ENCODE measurements around the gene CMTM5.
A peak's percentile ranks its signal among the peaks of the same experiment; 100 is the strongest.

Gene CMTM5

GRCh38 chr14:23339506-23340268 lies 37.2 kb upstream of the CMTM5 start:
- H3K27me3 ChIP-seq (ENCODE audit: low read depth, low read length) = no peaks in the 10 kb centered on the region; the same call in 1 of the 2 replicates
- no peaks in the 10 kb centered on the region for H4K20me1 ChIP-seq (ENCODE audit: insufficient read depth, low read length)
- H3K4me1 ChIP-seq (ENCODE audit: low read length) = no peaks in the 10 kb centered on the region
- no peak overlapping the region for H3K27ac ChIP-seq (ENCODE audit: low read length)
- no peaks in the 10 kb centered on the region for H3K36me3 ChIP-seq (replicated peaks; ENCODE audit: low read depth, low read length)
- TF ChIP-seq EZH2phosphoT487 (IDR thresholded peaks at IDR 0.05; ENCODE audit: low read depth) (no peak), CTCF (IDR thresholded peaks at IDR 0.05; ENCODE audit: low read depth, low read length) (no peak)
- no peaks in the 10 kb centered on the region for H3K79me2 ChIP-seq (ENCODE audit: low read length)
- no peak overlapping the region for H2AFZ ChIP-seq (ENCODE audit: low read depth, low read length)
- H3K4me2 ChIP-seq (ENCODE audit: low read length) = no peak overlapping the region
- peaks cover 19% of the 10 kb centered on the region for H3K9me3 ChIP-seq (ENCODE audit: insufficient read depth, low read length)
- no peak overlapping the region for H3K9ac ChIP-seq (ENCODE audit: low read length)
- H3K4me3 ChIP-seq (ENCODE audit: low read length) = no peak overlapping the region

- no peaks in the 10 kb centered on the region; the same call in 1 of the 2 replicates for H3K27me3 ChIP-seq (ENCODE audit: low read depth, low read length)
- H3K9me3 ChIP-seq (ENCODE audit: insufficient read depth, low read length) = peaks cover 14% of the 10 kb centered on the region; the same call in 1 of the 2 replicates
- no peaks in the 10 kb centered on the region for H3K36me3 ChIP-seq (replicated peaks; ENCODE audit: low read depth, low read length)
- H3K4me2 ChIP-seq (ENCODE audit: low read length) = no peak overlapping the region
- no peak overlapping the region for H3K9ac ChIP-seq (ENCODE audit: low read length)
- no peak overlapping the region for H3K4me3 ChIP-seq (ENCODE audit: low read length)
- H3K27ac ChIP-seq (ENCODE audit: low read length) = no peak overlapping the region
- no peak for TF ChIP-seq EZH2phosphoT487 (IDR thresholded peaks at IDR 0.05; ENCODE audit: low read depth)
- TF ChIP-seq CTCF (IDR thresholded peaks at IDR 0.05; ENCODE audit: low read depth, low read length) = no peak
- H2AFZ ChIP-seq (ENCODE audit: low read depth, low read length) = peak overlapping the region; percentile 12; the same call in 1 of the 2 replicates
- no peaks in the 10 kb centered on the region for H3K4me1 ChIP-seq (ENCODE audit: low read length)
- H3K79me2 ChIP-seq (ENCODE audit: low read length) = no peaks in the 10 kb centered on the region
- H4K20me1 ChIP-seq (ENCODE audit: insufficient read depth, low read length) = no peaks in the 10 kb centered on the region
Observed at GRCh38 chr14:23344481-23344880, 32.4 kb upstream of the CMTM5 start.

GRCh38 chr14:23345987-23346692 lies 30.7 kb upstream of the CMTM5 start:
- no peak overlapping the region for H2AFZ ChIP-seq (ENCODE audit: low read depth, low read length)
- 0 out of 2 replicates have a peak, but pooled peaks cover 2% of the 10 kb centered on the region for H3K9me3 ChIP-seq (ENCODE audit: insufficient read depth, low read length)
- H3K27ac ChIP-seq (ENCODE audit: low read length) = no peak overlapping the region
- no peak overlapping the region for H3K4me2 ChIP-seq (ENCODE audit: low read length)
- no peaks in the 10 kb centered on the region for H3K79me2 ChIP-seq (ENCODE audit: low read length)
- no peaks in the 10 kb centered on the region for H4K20me1 ChIP-seq (ENCODE audit: insufficient read depth, low read length)
- no peak overlapping the region for H3K4me3 ChIP-seq (ENCODE audit: low read length)
- TF ChIP-seq CTCF (IDR thresholded peaks at IDR 0.05; ENCODE audit: low read depth, low read length) = no peak
- no peak for TF ChIP-seq EZH2phosphoT487 (IDR thresholded peaks at IDR 0.05; ENCODE audit: low read depth)
- H3K9ac ChIP-seq (ENCODE audit: low read length) = no peak overlapping the region
- no peaks in the 10 kb centered on the region for H3K4me1 ChIP-seq (ENCODE audit: low read length)
- no peaks in the 10 kb centered on the region for H3K36me3 ChIP-seq (replicated peaks; ENCODE audit: low read depth, low read length)
- H3K27me3 ChIP-seq (ENCODE audit: low read depth, low read length) = no peaks in the 10 kb centered on the region; the same call in 1 of the 2 replicates

GRCh38 chr14:23346693-23347405 lies 30.0 kb upstream of the CMTM5 start:
- no peaks in the 10 kb centered on the region; the same call in 1 of the 2 replicates for H3K27me3 ChIP-seq (ENCODE audit: low read depth, low read length)
- no peak overlapping the region for H3K4me2 ChIP-seq (ENCODE audit: low read length)
- no peak for TF ChIP-seq EZH2phosphoT487 (IDR thresholded peaks at IDR 0.05; ENCODE audit: low read depth)
- no peak for TF ChIP-seq CTCF (IDR thresholded peaks at IDR 0.05; ENCODE audit: low read depth, low read length)
- no peak overlapping the region for H3K4me3 ChIP-seq (ENCODE audit: low read length)
- no peak overlapping the region for H2AFZ ChIP-seq (ENCODE audit: low read depth, low read length)
- no peaks in the 10 kb centered on the region for H3K4me1 ChIP-seq (ENCODE audit: low read length)
- no peaks in the 10 kb centered on the region for H3K79me2 ChIP-seq (ENCODE audit: low read length)
- no peaks in the 10 kb centered on the region for H3K9me3 ChIP-seq (ENCODE audit: insufficient read depth, low read length)
- no peaks in the 10 kb centered on the region for H3K36me3 ChIP-seq (replicated peaks; ENCODE audit: low read depth, low read length)
- no peaks in the 10 kb centered on the region for H4K20me1 ChIP-seq (ENCODE audit: insufficient read depth, low read length)
- no peak overlapping the region for H3K27ac ChIP-seq (ENCODE audit: low read length)
- H3K9ac ChIP-seq (ENCODE audit: low read length) = no peak overlapping the region

Data from OCI-LY3 (cell line).